Measurements from ENCODE around the gene RERE. TPM values are rescaled to one million over a fixed set of nuclear protein-coding genes. Genes with fewer than 3 reads are reported as not detected.

The RERE gene
- total RNA-seq, 2 experiments from 2014 or later, result 73.1 to 211 TPM

GRCh38 chr1:8332806-8333205 lies 484.6 kb downstream of the RERE start:
- Histone ChIP-seq H3K36me3 (ENCODE audit: insufficient read depth, low read length) (no peaks in the 10 kb centered on the region), H2AFZ (ENCODE audit: low read length) (no peak overlapping the region), H3K27ac (ENCODE audit: low read depth, low read length, poor library complexity, severe bottlenecking) (no peak overlapping the region), H3K9me3 (ENCODE audit: low read length) (no peaks in the 10 kb centered on the region), H3K79me2 (ENCODE audit: insufficient read depth, low read depth, low read length) (no peaks in the 10 kb centered on the region), H3K4me1 (ENCODE audit: insufficient read depth, low read length, poor library complexity, severe bottlenecking) (no peaks in the 10 kb centered on the region), H3K9me2 (ENCODE audit: insufficient read depth, low read length) (no peaks in the 10 kb centered on the region), H4K20me1 (ENCODE audit: insufficient read depth, low read length) (no peaks in the 10 kb centered on the region), H3K4me3 (ENCODE audit: low read depth, low read length, poor library complexity, severe bottlenecking) (no peak overlapping the region), H3K4me2 (ENCODE audit: low read length) (no peak overlapping the region)
- DNase-seq (ENCODE audit: low spot score), result no peak
- ChIA-PET POLR2A (interaction anchor here (0.7 kb wide), 1 partner anchor 17 kb away, joined by 6 read pairs; no protein-coding TSS in a partner anchor), CTCF (ENCODE audit: unreplicated experiment) (no interaction called here)
- TF ChIP-seq CTCF (conservative IDR thresholded peaks at IDR 0.05; ENCODE audit: low read length) (no peak), EZH2phosphoT487 (IDR thresholded peaks at IDR 0.05; ENCODE audit: borderline replicate concordance, low read depth, low read length) (no peak)
- intact Hi-C loops (cut with micrococcal nuclease; ENCODE audit: unreplicated experiment), result no loop called here
- BruUV-seq (replicated peaks), result no TSS peak

- no peaks in the 10 kb centered on the region for H4K20me1 ChIP-seq (ENCODE audit: insufficient read depth, low read length)
- CTCF ChIA-PET (ENCODE audit: unreplicated experiment), result no interaction called here
- BruUV-seq (replicated peaks), result no TSS peak
- H2AFZ ChIP-seq (ENCODE audit: low read length), result no peak overlapping the region
- no peak overlapping the region for H3K27ac ChIP-seq (ENCODE audit: low read depth, low read length, poor library complexity, severe bottlenecking)
- H3K9me2 ChIP-seq (ENCODE audit: insufficient read depth, low read length), result no peaks in the 10 kb centered on the region
- no peak for DNase-seq (ENCODE audit: low spot score)
- no peaks in the 10 kb centered on the region for H3K4me1 ChIP-seq (ENCODE audit: insufficient read depth, low read length, poor library complexity, severe bottlenecking)
- no peak overlapping the region for H3K4me2 ChIP-seq (ENCODE audit: low read length)
- POLR2A ChIA-PET, result no interaction called here
- H3K4me3 ChIP-seq (ENCODE audit: low read depth, low read length, poor library complexity, severe bottlenecking), result no peak overlapping the region
- H3K36me3 ChIP-seq (ENCODE audit: insufficient read depth, low read length), result no peaks in the 10 kb centered on the region
- H3K9me3 ChIP-seq (ENCODE audit: low read length), result no peaks in the 10 kb centered on the region
- intact Hi-C loops (cut with micrococcal nuclease; ENCODE audit: unreplicated experiment), result no loop called here
- H3K79me2 ChIP-seq (ENCODE audit: insufficient read depth, low read depth, low read length), result no peaks in the 10 kb centered on the region
- TF ChIP-seq CTCF (conservative IDR thresholded peaks at IDR 0.05; ENCODE audit: low read length), result no peak
- TF ChIP-seq EZH2phosphoT487 (IDR thresholded peaks at IDR 0.05; ENCODE audit: borderline replicate concordance, low read depth, low read length), result no peak
These were observed 486.9 kb downstream of the RERE start for GRCh38 chr1:8330271-8331125.

GRCh38 chr1:8329858-8330257 lies 487.6 kb downstream of the RERE start:
- BruUV-seq (replicated peaks), result no TSS peak
- Histone ChIP-seq H2AFZ (ENCODE audit: low read length) (no peak overlapping the region), H3K4me1 (ENCODE audit: insufficient read depth, low read length, poor library complexity, severe bottlenecking) (no peaks in the 10 kb centered on the region), H3K79me2 (ENCODE audit: insufficient read depth, low read depth, low read length) (no peaks in the 10 kb centered on the region), H3K27ac (ENCODE audit: low read depth, low read length, poor library complexity, severe bottlenecking) (no peak overlapping the region), H3K9me3 (ENCODE audit: low read length) (no peaks in the 10 kb centered on the region), H3K4me2 (ENCODE audit: low read length) (no peak overlapping the region), H4K20me1 (ENCODE audit: insufficient read depth, low read length) (no peaks in the 10 kb centered on the region), H3K9me2 (ENCODE audit: insufficient read depth, low read length) (no peaks in the 10 kb centered on the region), H3K4me3 (ENCODE audit: low read depth, low read length, poor library complexity, severe bottlenecking) (no peak overlapping the region), H3K36me3 (ENCODE audit: insufficient read depth, low read length) (no peaks in the 10 kb centered on the region)
- POLR2A ChIA-PET, result no interaction called here
- intact Hi-C loops (cut with micrococcal nuclease; ENCODE audit: unreplicated experiment), result no loop called here
- no peak for TF ChIP-seq EZH2phosphoT487 (IDR thresholded peaks at IDR 0.05; ENCODE audit: borderline replicate concordance, low read depth, low read length)
- no peak for TF ChIP-seq CTCF (conservative IDR thresholded peaks at IDR 0.05; ENCODE audit: low read length)
- CTCF ChIA-PET (ENCODE audit: unreplicated experiment), result no interaction called here
- DNase-seq (ENCODE audit: low spot score), result no peak

Measured in OCI-LY7 (cell line).